Amniotic epithelial cell (primary cell): Measurements from ENCODE around the gene GRAP2.
"Not testable (repeated sequence)": the region's sequence is repeated elsewhere in the genome, so short reads cannot be mapped to it uniquely, and the experiment has no call there.

Experiments used
- DNase-seq: peaks from one replicate; pipeline ENCODE4 v3.0.0-alpha.2; 2010; ENCODE audit warnings: low read depth

The GRAP2 gene

DNA sequence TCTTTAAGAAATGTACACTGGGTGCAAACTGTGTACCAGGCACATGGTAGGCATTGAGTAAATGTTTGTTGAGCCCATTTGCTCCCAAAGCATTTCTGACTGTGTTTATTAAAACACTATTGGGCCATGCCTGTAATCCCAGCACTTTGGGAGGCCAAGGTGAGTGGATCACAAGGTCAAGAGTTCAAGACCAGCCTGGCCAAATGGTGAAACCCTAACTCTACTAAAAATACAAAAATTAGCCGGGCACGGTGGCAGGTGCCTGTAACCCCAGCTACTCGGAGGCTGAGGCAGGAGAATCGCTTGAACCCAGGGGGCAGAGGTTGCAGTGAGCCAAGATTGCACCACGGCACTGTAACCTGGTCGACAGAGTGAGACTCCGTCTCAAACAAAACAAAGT lies 92.0 kb downstream of the GRAP2 start:
- DNase-seq = not testable (repeated sequence)

DNA sequence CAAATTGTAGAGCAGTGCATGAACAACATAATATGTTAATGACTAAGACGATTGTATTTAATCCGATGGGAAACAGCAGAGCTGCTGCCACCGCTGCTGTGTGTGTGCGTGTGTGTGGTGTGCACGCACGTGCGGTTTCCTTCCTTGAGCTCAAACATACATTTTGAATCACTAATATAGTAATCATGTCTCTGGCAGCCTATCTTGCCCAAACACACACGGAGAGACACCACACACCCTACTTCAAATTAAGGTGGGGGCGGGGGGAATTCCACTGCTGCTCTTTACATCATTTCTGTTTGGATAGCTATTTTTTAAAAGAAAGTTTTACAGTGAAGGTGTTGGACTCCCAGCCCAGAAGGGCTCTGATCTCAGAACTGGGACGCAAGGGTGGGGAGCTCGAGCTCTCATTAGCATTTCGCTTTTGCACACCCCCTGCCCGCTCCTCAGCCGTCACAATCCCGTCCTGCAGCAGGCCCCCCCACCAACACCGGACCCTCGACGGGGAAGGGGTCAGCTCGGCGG lies 93.2 kb downstream of the GRAP2 start:
- no peak for DNase-seq

GRCh38 chr22:39994566-39995392 lies 93.9 kb downstream of the GRAP2 start, which contains the start of gene FAM83F:
FAM83F (plus strand) TSS chr22:39994954; CDS start chr22:39995043, 89 bp downstream.
- no peak for DNase-seq

GRCh38 chr22:39995393-39996252 lies 94.7 kb downstream of the GRAP2 start:
- DNase-seq = no peak

GRCh38 chr22:39996732-39997131 lies 95.8 kb downstream of the GRAP2 start:
- DNase-seq = no peak

DNA sequence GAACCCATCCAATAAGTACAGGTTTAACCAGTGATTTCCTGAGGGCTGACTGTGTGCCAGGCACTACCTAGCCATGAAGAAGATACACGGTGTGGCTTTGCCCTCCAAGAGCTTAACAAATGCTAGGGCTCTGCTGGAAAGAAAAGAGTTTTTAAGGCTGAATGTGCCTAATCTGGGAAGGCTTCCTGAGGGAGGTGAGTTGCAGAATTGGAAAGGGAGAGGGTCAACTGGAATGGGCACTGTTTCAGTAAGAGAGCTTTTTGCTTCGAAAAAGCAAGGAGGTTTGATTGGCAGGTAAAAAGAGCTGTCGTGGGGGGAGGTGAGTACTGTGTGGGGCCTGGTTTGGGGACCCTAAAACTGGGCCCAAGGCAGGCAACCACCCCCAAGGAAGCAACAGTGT lies 96.5 kb downstream of the GRAP2 start:
- DNase-seq = no peak

- peak; percentile 25 for DNase-seq
Observed at GRCh38 chr22:39997939-39998726, 97.2 kb downstream of the GRAP2 start.

DNA sequence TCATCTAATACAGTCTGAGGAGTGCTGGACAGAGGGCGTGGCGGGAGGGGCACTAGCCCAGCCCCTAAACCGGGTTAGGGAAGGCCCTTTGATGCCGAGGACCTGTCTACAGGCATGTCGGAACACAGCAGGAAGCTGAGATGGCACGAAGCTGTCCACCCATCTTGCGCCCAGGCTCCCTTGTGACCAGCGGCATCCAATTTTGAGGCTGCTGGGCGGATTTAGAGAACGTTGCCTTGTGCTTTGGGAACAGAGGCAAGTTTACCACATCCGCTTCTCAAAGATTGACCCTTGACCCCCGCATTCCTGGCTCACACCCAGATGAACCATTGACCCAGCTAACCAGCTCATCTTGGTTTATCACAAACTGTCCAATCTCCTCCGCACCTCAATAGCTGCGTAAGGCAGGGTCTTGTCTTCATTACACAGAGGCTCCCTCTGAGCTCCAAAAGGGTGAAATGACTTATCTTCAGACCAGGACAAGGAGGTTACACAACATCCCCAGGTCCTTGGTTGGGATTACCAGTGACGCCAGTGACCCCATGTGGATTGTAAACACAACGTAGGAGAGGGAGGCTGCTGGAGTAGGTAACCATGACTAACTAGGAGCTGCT lies 98.4 kb downstream of the GRAP2 start:
- peak; percentile 96 for DNase-seq

- no peak for DNase-seq
Observed at GRCh38 chr22:40000171-40000570, 99.3 kb downstream of the GRAP2 start.

DNA sequence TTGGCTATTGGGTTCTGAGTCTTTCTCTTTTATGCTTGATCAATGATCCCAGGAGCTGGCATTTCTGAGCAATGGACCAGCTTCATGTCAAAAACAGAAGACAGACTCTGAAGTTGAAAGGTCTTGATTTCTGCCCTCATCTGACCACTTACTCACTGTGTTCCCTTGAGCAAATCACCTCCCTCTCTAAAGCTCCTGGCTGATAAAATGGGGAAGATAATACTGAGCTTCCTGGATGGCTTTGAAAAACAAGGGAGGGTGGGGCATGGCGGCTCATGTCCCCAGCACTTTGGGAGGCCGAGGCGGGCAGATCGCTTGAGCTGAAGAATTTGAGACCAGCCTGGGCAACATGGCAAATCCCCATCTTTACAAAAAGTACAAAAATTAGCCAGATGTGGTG lies 100.2 kb downstream of the GRAP2 start:
- no peak for DNase-seq

DNA sequence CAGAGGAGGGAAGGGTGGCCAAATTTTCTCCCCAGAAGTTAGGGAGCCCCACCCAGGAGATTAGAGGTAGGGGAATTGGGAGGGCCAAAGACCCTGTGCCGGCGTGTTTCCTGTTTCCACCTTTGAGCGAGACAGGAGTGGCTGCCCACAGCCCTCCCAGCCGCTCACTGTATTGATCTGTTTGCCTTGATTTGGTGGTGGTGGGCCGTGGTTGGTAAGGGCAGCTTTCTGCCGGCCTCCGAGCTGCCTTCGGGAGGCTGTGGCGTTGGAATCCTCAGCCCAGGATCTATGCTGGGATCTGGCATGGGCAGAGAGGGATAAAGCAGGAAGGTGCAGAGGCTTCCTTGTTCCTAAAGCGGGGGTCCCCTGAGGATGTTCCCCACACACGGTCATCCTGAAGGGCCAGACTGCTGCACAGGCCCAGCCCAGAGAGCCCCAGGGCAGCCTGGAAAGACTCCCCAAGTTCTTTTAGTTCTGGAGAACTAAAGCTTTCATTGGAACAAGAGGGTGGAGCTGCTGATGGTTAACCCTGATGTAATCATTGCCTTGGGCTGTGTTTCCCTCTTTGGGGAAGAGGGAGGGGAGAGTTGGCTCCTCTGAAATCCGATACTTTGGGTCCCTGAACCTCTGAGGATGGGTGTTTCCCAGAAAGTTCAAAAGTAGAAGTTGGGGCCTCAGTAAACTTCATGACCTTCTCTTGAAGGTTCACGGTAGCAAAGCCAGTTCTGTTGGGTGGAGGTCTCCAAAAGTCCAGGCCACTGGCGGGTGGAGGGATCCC lies 101.1 kb downstream of the GRAP2 start:
- DNase-seq = no peak

- DNase-seq = no peak
Observed at GRCh38 chr22:40002935-40003715, 102.2 kb downstream of the GRAP2 start.

DNA sequence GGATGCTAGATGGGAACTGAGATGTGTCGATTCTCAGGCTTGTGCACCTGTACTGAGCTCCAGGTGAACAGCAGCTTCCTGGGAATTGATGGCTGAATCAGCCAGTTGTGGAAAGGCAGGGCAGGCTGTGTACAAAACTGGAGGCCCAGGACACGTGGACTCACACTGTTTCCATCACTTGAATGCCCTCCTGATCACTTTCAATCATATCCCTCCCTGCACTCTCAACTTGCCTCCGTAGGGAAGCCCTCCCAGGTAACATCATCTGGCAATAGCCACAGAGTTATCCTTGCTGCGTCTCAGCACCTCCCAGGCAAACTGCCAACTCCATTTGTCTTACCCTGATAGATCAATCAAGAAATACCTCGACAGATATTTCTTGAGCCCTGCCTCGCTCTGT lies 104.0 kb downstream of the GRAP2 start:
- DNase-seq = no peak

- no peak for DNase-seq
Observed at GRCh38 chr22:40006641-40007040, 105.8 kb downstream of the GRAP2 start.

- DNase-seq = peak; percentile 20
Observed at GRCh38 chr22:40007853-40008710, 107.2 kb downstream of the GRAP2 start.

DNA sequence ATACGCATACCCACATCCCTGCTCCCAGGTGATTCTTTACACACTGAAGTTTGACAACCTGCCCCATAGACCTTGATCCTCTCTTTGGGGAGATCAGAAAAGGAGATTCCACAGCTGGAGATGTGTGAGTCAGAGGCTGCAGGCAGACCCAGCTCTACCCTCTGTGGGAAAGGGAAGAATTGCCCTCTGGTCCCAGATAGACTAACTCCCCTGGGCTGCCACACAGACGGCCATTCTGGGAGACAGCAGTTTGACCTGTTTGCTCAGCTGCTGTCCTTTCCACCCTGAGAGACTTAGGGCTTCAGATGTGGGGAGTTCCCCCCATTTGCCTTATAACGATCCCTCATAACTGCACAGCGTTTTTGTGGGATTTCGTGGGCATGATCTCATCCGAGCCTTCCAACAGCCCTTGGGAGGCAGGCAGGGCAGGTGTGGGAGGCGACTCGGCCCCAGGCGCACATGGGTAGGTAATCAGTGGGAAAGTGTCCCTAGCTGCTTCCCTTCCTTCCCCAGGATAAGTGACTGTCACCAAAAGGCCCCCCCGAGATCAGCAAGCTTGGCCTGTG lies 107.9 kb downstream of the GRAP2 start:
- no peak for DNase-seq

- DNase-seq = no peak
Observed at GRCh38 chr22:40009292-40009774, 108.4 kb downstream of the GRAP2 start.

- DNase-seq = no peak
Observed at GRCh38 chr22:40009951-40010671, 109.2 kb downstream of the GRAP2 start.
